Activated CD8-positive, alpha-beta T cell treated with anti-CD3 and anti-CD28 coated beads for 36 hours (primary cell): ENCODE measurements around the gene SPAG16. TPM values are rescaled to one million over a fixed set of nuclear protein-coding genes. Genes with fewer than 3 reads are reported as not detected.
"Not testable (repeated sequence)": the region's sequence is repeated elsewhere in the genome, so short reads cannot be mapped to it uniquely, and the experiment has no call there.

ENCODE experiments used
- ATAC-seq: fragments of 200-7000 bp; cut with Tn5 transposase; one replicate; pipeline ENCODE4 v1.10.0; 2021; ENCODE audit warnings: mild to moderate bottlenecking, moderate library complexity
- CTCF ChIA-PET: fragments of 350-600 bp; sonication (Branson Sonifier 250); formaldehyde crosslinking; loops from one replicate; lab custom pipeline; 2021; ENCODE audit warnings: antibody characterized with exemption; lab: Charles Lee
- POLR2A ChIA-PET: fragments of 350-600 bp; sonication (Branson Sonifier 250); formaldehyde crosslinking; loops from one replicate; lab custom pipeline; 2021; ENCODE audit warnings: antibody characterized with exemption; lab: Charles Lee
- DNase-seq: peaks from one replicate; pipeline ENCODE4 v3.0.0-alpha.2; 2020
- H3K27ac Mint-ChIP-seq: one replicate; pipeline ENCODE4 v1.8.0; 2021; ENCODE audit warnings: mild to moderate bottlenecking, mixed read lengths
- H3K27me3 Mint-ChIP-seq: one replicate; pipeline ENCODE4 v1.8.0; 2021; ENCODE audit warnings: mixed read lengths
- H3K36me3 Mint-ChIP-seq: one replicate; pipeline ENCODE4 v1.8.0; 2021; ENCODE audit warnings: low read depth, mixed read lengths
- H3K4me1 Mint-ChIP-seq: one replicate; pipeline ENCODE4 v1.8.0; 2021; ENCODE audit warnings: low read depth, mixed read lengths
- H3K4me3 Mint-ChIP-seq: one replicate; pipeline ENCODE4 v1.8.0; 2021; ENCODE audit warnings: mild to moderate bottlenecking, moderate library complexity, mixed read lengths
- H3K9me3 Mint-ChIP-seq: one replicate; pipeline ENCODE4 v1.8.0; 2021; ENCODE audit warnings: mixed read lengths
- intact Hi-C: fragments of 100-400 bp; cut with micrococcal nuclease; formaldehyde crosslinking; loops from one replicate; pipeline ENCODE4 v1.10.0; 2022
- total RNA-seq, 2 experiments: library from RNA; stranded (reverse); gene quantifications; one replicate each; pipeline ENCODE4 v1.2.3, GENCODE V29; 2021
- TF ChIP-seq, protein P1 (sequence below): fragments of 200-600 bp; IDR thresholded peaks from one replicate; pipeline ENCODE4 v1.8.0; 2022; ENCODE audit warnings: antibody characterized with exemption, mild to moderate bottlenecking

SPAG16 gene
- total RNA-seq, 2 experiments from 2014 or later, result 9.4 to 11.7 TPM

DNA sequence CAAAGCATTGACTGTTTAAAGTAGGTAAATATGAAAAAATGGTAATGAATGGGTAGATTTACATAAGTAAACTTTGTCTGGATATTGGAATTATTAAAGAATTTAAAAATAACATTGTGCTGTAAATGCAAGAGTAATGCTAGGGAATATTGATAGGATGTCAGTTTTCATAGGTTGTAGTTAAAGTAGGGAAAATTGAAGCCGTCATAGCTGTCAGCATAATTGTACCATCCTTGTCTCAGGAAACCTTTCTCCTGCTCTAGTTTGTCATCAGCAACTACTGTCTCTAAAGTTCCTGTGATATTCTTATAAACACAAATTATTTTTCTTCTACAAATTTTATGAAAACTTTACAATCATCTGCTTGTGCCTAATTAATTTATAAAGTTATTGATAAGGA, 10.1 kb upstream of the SPAG16 start:
- H3K27ac Mint-ChIP-seq, result no peak overlapping the region
- ChIA-PET CTCF (no interaction called here), POLR2A (no interaction called here)
- intact Hi-C loops, result no loop called here
- H3K4me1 Mint-ChIP-seq, result no peaks in the 10 kb centered on the region
- TF ChIP-seq, protein P1, sequence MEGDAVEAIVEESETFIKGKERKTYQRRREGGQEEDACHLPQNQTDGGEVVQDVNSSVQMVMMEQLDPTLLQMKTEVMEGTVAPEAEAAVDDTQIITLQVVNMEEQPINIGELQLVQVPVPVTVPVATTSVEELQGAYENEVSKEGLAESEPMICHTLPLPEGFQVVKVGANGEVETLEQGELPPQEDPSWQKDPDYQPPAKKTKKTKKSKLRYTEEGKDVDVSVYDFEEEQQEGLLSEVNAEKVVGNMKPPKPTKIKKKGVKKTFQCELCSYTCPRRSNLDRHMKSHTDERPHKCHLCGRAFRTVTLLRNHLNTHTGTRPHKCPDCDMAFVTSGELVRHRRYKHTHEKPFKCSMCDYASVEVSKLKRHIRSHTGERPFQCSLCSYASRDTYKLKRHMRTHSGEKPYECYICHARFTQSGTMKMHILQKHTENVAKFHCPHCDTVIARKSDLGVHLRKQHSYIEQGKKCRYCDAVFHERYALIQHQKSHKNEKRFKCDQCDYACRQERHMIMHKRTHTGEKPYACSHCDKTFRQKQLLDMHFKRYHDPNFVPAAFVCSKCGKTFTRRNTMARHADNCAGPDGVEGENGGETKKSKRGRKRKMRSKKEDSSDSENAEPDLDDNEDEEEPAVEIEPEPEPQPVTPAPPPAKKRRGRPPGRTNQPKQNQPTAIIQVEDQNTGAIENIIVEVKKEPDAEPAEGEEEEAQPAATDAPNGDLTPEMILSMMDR, result no peak
- no peak overlapping the region for H3K4me3 Mint-ChIP-seq
- DNase-seq (no peak), ATAC-seq (no peak)
- no peaks in the 10 kb centered on the region for H3K9me3 Mint-ChIP-seq
- H3K27me3 Mint-ChIP-seq, result no peaks in the 10 kb centered on the region
- peaks cover 5% of the 10 kb centered on the region for H3K36me3 Mint-ChIP-seq

DNA sequence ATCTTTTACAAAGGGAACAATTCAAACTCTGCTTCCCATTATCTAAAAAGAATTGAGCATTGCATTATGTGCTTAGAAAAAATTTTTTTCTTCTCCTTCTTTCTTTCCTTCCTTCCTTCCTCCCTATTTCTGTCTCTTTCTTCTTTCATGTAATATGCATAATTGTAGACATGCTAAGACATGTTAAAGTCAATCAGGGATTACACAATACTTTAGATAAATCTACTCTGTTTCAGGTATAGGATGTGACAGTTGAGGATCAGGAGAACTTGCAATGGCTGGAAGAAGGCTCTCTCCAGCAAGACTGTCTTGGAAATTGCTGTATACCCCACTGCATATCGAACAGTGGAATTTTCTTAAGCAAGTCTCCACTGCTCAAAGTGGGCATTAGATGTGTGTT, 9.0 kb upstream of the SPAG16 start:
- CTCF ChIA-PET, result interaction anchor here (0.9 kb wide), 1 partner anchor 8 kb away, joined by 5 read pairs; no protein-coding TSS in a partner anchor

DNA sequence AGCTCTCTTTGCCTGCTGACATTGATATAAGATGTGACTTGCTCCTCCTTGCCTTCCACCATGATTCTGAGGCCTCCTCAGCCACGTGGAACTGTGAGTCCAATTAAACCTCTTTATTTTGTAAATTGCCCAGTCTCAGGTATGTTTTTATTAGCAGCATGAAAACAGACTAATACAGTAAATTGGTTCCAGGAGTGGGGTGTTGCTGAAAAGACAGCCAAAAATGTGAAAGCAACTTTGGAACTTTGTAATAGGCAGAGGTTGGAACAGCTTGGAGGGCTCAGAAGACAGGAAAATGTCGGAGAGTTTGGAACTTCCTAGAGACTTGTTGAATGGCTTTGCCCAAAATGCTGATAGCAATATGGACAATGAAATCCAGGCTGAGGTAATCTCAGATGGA, 7.1 kb upstream of the SPAG16 start:
- H3K36me3 Mint-ChIP-seq, H3K9me3 Mint-ChIP-seq, H3K27me3 Mint-ChIP-seq, POLR2A ChIA-PET, CTCF ChIA-PET, H3K4me3 Mint-ChIP-seq, H3K4me1 Mint-ChIP-seq, intact Hi-C loops, DNase-seq, H3K27ac Mint-ChIP-seq, ATAC-seq: not testable (repeated sequence)

More for the DNA sequence above, 9.0 kb upstream of the SPAG16 start:
- TF ChIP-seq, protein P1, result no peak
- no peaks in the 10 kb centered on the region for H3K4me1 Mint-ChIP-seq
- ATAC-seq (no peak), DNase-seq (no peak)
- no peaks in the 10 kb centered on the region for H3K27me3 Mint-ChIP-seq
- POLR2A ChIA-PET, result interaction anchor here (0.6 kb wide), 1 partner anchor 9 kb away, joined by 3 read pairs; the partner anchor contains the start of gene SPAG16
- intact Hi-C loops, result no loop called here
- no peaks in the 10 kb centered on the region for H3K9me3 Mint-ChIP-seq
- H3K4me3 Mint-ChIP-seq, result no peak overlapping the region
- H3K27ac Mint-ChIP-seq, result no peak overlapping the region
- H3K36me3 Mint-ChIP-seq, result peaks cover 5% of the 10 kb centered on the region

DNA sequence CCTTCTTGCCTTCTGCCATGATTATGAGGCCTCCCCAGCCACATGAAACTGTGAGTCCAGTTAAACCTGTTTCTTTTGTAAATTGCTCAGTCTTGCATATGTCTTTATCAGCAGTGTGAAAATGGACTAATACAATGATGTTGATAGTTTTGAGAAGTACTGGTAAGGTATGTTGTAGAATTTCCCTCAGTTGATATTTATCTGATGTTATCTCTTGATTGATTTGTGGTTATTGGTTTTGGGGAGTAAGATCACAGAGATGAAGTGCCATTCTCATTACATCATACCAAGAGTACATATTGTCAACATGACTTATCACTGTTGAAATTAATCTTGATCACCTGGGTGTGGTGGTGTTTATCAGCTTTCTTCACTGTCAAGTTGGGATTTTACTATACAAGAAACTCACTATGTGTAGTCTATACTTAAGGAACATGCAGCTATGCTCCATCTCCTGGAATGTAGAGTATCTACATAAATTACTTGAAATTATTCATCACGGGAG, 5.1 kb upstream of the SPAG16 start:
- H3K9me3 Mint-ChIP-seq, result no peaks in the 10 kb centered on the region
- ChIA-PET POLR2A (no interaction called here), CTCF (no interaction called here)
- DNase-seq (no peak), ATAC-seq (no peak)
- no peak overlapping the region for H3K4me3 Mint-ChIP-seq
- H3K27ac Mint-ChIP-seq, result no peak overlapping the region
- intact Hi-C loops, result no loop called here
- TF ChIP-seq, protein P1, result no peak
- no peaks in the 10 kb centered on the region for H3K27me3 Mint-ChIP-seq
- H3K4me1 Mint-ChIP-seq, result peaks cover 10% of the 10 kb centered on the region
- peaks cover 5% of the 10 kb centered on the region for H3K36me3 Mint-ChIP-seq

DNA sequence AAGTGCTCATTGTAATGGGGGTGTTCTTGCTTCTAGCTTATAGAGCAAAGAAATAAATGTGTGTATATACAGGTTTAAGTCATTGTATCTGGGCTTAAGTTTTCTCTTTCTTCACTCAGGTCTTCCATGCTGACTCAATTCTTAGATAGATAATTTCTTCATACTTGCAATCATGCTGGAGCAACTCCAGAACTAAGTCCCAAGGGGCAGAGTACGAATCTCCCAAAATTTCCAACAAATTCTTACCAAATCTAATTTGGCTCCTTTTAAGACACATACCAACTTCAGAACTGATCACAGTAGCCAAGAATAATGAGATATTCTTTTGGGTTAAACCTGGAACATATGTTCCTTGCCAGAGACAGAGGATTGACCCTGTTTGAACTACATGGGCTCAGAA, 4.3 kb upstream of the SPAG16 start:
- POLR2A ChIA-PET, result no interaction called here
- no peak for DNase-seq
- CTCF ChIA-PET, result no interaction called here
- no peak overlapping the region for H3K27ac Mint-ChIP-seq
- H3K36me3 Mint-ChIP-seq, result peaks cover 5% of the 10 kb centered on the region
- no peaks in the 10 kb centered on the region for H3K27me3 Mint-ChIP-seq
- H3K4me3 Mint-ChIP-seq, result no peak overlapping the region
- TF ChIP-seq, protein P1, result no peak
- peaks cover 10% of the 10 kb centered on the region for H3K4me1 Mint-ChIP-seq
- ATAC-seq, result no peak
- H3K9me3 Mint-ChIP-seq, result no peaks in the 10 kb centered on the region
- intact Hi-C loops, result no loop called here
